ENCODE results near the gene GOLGA6A.

The GOLGA6A gene

DNA sequence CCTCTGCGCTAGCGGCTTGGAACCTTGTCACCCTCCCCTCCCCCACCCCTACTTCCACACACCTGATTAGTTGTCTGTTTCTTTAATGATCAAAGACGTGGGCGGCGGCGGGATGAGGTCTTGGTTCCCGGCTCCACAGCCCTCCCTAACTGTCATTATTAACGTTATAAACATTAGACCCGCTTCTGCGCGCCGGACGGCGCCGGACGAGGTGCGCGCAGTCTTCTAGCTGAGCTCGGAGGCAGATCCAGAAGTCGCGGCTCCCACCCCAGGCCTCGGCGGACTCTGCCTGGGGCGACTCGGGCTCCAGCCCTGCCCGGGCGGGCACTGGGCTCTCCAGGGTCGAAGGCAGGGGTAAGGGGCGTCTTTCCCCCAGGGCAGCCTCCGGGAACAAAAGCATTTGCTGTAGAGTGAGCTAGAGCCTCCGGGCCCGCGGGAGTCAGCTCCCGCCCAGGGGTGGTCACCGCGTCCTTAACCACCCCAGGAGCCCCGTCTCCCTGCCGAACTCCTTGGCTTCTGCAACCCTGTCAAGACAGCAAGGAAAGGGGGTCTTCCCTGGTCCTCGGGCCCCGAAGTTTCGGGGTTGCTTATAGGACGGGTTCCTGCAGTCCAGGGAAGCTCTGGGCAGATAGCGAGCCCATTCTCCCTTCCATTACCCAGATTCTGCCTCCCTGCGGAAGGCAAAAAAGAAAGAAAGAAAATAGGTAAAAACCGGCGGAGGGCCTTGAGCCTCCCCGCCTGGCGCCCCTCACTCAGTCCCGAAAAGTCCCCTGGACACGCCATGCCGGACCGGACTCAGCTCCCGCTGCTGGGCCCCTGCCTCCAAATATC is 45.8 kb upstream of the GOLGA6A start:
- no peak for DNase-seq (ENCODE audit: low read depth)
- in situ Hi-C loops (cut with HindIII; ENCODE audit: low sequenced_read_pairs), result no loop called here
- peak overlapping the region; percentile 32 for H3K4me3 ChIP-seq (ENCODE audit: low read depth, low read length)
- TF ChIP-seq CTCF (IDR thresholded peaks at IDR 0.05; ENCODE audit: low read depth, low read length, missing control alignments), result no peak

DNA sequence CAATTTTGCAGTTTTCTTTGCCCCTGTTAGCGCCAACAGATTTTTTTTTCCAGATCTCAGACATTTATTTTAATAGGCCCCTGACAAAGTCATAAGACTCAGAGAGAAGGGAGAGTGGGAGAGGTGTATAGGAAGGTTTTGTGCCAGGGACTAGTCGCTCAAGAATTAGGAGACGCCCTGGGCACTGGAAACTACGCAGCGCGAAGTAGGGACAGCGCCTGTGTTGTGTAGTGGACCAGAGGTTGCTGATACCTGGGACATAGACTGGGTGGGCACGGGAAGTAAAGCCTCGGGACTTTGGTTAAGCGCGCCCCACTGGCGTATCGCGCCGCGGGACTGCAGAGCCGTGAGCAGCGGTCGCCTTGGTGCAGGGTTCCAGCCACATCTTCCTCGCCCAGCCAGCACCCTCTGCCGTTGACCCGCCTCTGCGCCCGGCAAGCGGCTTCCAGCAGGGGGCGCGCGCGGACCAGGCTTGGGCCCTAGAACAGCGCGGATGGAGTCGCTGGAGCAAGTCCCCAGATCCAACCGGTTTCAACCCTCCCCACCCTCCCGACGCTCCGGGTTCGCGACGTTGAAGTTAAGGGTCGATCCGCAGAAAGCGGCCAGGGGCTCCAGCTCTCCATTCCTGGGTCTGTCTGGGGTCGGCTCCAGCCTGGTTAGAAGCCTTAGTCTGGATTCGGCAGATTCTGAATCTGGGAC is 45.1 kb upstream of the GOLGA6A start:
- DNase-seq (ENCODE audit: low read depth), result peak; percentile 47
- TF ChIP-seq CTCF (IDR thresholded peaks at IDR 0.05; ENCODE audit: low read depth, low read length, missing control alignments), result peak; percentile 90
- in situ Hi-C loops (cut with HindIII; ENCODE audit: low sequenced_read_pairs), result no loop called here
- H3K4me3 ChIP-seq (ENCODE audit: low read depth, low read length), result peak overlapping the region; percentile 32

- H3K4me3 ChIP-seq (ENCODE audit: low read depth, low read length), result no peak overlapping the region
- no peak for DNase-seq (ENCODE audit: low read depth)
- no peak for TF ChIP-seq CTCF (IDR thresholded peaks at IDR 0.05; ENCODE audit: low read depth, low read length, missing control alignments)
- in situ Hi-C loops (cut with HindIII; ENCODE audit: low sequenced_read_pairs), result no loop called here
Observed at GRCh38 chr15:74124759-74125158, 42.4 kb upstream of the GOLGA6A start.

GRCh38 chr15:74124196-74124595 is 41.8 kb upstream of the GOLGA6A start:
- no peak for DNase-seq (ENCODE audit: low read depth)
- H3K4me3 ChIP-seq (ENCODE audit: low read depth, low read length), result no peak overlapping the region
- in situ Hi-C loops (cut with HindIII; ENCODE audit: low sequenced_read_pairs), result no loop called here
- no peak for TF ChIP-seq CTCF (IDR thresholded peaks at IDR 0.05; ENCODE audit: low read depth, low read length, missing control alignments)

- no peak overlapping the region for H3K4me3 ChIP-seq (ENCODE audit: low read depth, low read length)
- no peak for DNase-seq (ENCODE audit: low read depth)
- in situ Hi-C loops (cut with HindIII; ENCODE audit: low sequenced_read_pairs), result no loop called here
- TF ChIP-seq CTCF (IDR thresholded peaks at IDR 0.05; ENCODE audit: low read depth, low read length, missing control alignments), result no peak
Observed at GRCh38 chr15:74123658-74124057, 41.3 kb upstream of the GOLGA6A start.

GRCh38 chr15:74123131-74123429 is 40.7 kb upstream of the GOLGA6A start:
- no peak for TF ChIP-seq CTCF (IDR thresholded peaks at IDR 0.05; ENCODE audit: low read depth, low read length, missing control alignments)
- H3K4me3 ChIP-seq (ENCODE audit: low read depth, low read length), result no peak overlapping the region
- no peak for DNase-seq (ENCODE audit: low read depth)
- in situ Hi-C loops (cut with HindIII; ENCODE audit: low sequenced_read_pairs), result no loop called here
